Ascending aorta (tissue), 2 donors: ENCODE measurements around the gene SRL. TPM values are rescaled to one million over a fixed set of nuclear protein-coding genes. Genes with fewer than 3 reads are reported as not detected.
A peak's percentile ranks its signal among the peaks of the same experiment; 100 is the strongest.

Experiments
- DNase-seq, 2 donors: peaks; one replicate each; pipeline ENCODE4 v3.0.0-alpha.2; 2019; ENCODE audit warnings: low spot score in 2 of 2
- H3K27ac ChIP-seq, 2 donors: fragments of 200-600 bp; sonication (generic); one replicate each; pipeline ENCODE4 v1.5.1; 2016 to 2017; ENCODE audit warnings: mild to moderate bottlenecking in 1 of 2
- H3K27me3 ChIP-seq: fragments of 200-600 bp; sonication (generic); one replicate; pipeline ENCODE4 v1.5.1; 2017
- H3K36me3 ChIP-seq, 2 donors: fragments of 200-600 bp; sonication (generic); one replicate each; pipeline ENCODE4 v1.5.1; 2016
- H3K4me1 ChIP-seq, 2 donors: fragments of 200-600 bp; sonication (generic); one replicate each; pipeline ENCODE4 v1.5.1; 2016 to 2017; ENCODE audit warnings: mild to moderate bottlenecking in 1 of 2
- H3K4me3 ChIP-seq, 2 donors: fragments of 200-600 bp; sonication (generic); one replicate each; pipeline ENCODE4 v1.5.1; 2016 to 2017; ENCODE audit warnings: mild to moderate bottlenecking in 1 of 2
- H3K9me3 ChIP-seq, 2 donors: fragments of 200-600 bp; sonication (generic); one replicate each; pipeline ENCODE4 v1.5.1; 2016
- intact Hi-C: fragments of 100-400 bp; cut with DNase I; formaldehyde crosslinking; loops from one replicate; pipeline ENCODE4 v1.15.1; 2023
- total RNA-seq: library from RNA; depleted of rRNA; stranded (reverse); fragments of >200 nt; gene quantifications from one replicate; pipeline ENCODE4 v1.1.0, GENCODE V29; 2016
- TF ChIP-seq, protein P1 (sequence below), 3 experiments: fragments of 200-600 bp in 2 of 3; fragments of 450-650 bp in 1 of 3; sonication (generic) in 2 of 3; IDR thresholded peaks; one replicate each; pipeline ENCODE4 v1.5.1; 2016 to 2019; ENCODE audit warnings: antibody characterized with exemption in 3 of 3, mild to moderate bottlenecking in 1 of 3, moderate library complexity in 1 of 3

The SRL gene
- total RNA-seq, 1 donor from 2014 or later: 15.6 TPM

DNA sequence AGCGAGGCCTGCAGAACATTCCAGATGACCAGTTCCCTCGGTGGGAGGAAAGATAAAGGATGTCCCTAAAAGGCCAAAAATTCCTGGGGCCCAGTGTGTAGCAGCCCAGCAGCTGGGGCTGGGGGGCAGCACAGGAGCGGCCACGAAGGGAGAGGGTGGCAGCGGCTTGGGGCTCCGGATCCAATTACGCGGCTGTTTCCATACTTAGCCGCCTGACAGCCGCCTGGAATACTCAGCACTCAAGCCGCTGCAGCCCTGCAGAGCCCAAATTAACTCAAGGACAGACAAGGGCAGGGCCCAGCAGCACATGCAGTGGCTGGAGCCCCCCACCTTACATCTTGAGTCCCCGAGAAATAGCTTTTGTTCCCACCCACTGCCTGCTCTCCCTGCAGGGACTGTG lies 1.3 kb downstream of the SRL start:
- DNase-seq: no peak
- no peaks in the 10 kb centered on the region for H3K4me1 ChIP-seq
- H3K4me3 ChIP-seq: no peak overlapping the region
- no peaks in the 10 kb centered on the region for H3K9me3 ChIP-seq
- H3K27me3 ChIP-seq: no peaks in the 10 kb centered on the region
- intact Hi-C loops: no loop called here
- no peak overlapping the region for H3K27ac ChIP-seq
- H3K36me3 ChIP-seq: no peaks in the 10 kb centered on the region
- TF ChIP-seq, protein P1, sequence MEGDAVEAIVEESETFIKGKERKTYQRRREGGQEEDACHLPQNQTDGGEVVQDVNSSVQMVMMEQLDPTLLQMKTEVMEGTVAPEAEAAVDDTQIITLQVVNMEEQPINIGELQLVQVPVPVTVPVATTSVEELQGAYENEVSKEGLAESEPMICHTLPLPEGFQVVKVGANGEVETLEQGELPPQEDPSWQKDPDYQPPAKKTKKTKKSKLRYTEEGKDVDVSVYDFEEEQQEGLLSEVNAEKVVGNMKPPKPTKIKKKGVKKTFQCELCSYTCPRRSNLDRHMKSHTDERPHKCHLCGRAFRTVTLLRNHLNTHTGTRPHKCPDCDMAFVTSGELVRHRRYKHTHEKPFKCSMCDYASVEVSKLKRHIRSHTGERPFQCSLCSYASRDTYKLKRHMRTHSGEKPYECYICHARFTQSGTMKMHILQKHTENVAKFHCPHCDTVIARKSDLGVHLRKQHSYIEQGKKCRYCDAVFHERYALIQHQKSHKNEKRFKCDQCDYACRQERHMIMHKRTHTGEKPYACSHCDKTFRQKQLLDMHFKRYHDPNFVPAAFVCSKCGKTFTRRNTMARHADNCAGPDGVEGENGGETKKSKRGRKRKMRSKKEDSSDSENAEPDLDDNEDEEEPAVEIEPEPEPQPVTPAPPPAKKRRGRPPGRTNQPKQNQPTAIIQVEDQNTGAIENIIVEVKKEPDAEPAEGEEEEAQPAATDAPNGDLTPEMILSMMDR (IDR thresholded peaks at IDR 0.05): no peak

DNA sequence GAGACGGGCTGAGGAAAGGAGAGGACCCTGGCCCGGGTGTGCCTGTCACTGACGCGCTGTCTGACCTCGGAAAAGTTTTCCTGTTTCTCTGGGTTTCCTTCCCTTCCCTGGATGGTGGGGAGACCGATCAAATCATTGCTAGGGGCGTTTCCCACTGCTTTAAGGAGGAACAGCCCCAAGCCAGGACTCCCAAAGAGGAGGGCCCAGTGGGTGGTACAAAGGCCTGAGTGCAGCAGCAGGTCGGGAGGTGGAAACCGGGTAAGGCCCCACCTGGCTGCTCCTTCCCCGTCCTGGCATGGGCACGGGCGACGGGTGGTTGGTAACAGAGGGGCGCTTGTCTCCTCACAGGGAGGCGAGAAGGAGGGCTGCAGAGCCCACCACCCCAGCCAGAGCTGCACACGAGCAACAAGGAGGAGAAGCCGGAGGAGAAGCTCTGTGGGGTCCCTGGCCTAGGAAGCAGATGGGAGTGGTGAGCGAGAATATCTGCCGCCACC lies 2.2 kb downstream of the SRL start:
- no peaks in the 10 kb centered on the region for H3K36me3 ChIP-seq
- no peaks in the 10 kb centered on the region for H3K4me1 ChIP-seq
- TF ChIP-seq, protein P1 (IDR thresholded peaks at IDR 0.05): no peak
- H3K27ac ChIP-seq: no peak overlapping the region
- peak overlapping the region in 1 of 2 donors; percentile 6 for H3K4me3 ChIP-seq
- no peaks in the 10 kb centered on the region for H3K9me3 ChIP-seq
- no peaks in the 10 kb centered on the region for H3K27me3 ChIP-seq
- intact Hi-C loops: loop anchor here (10.0 kb wide), 1 partner anchor 75 kb away; no protein-coding TSS in a partner anchor
- no peak for DNase-seq

DNA sequence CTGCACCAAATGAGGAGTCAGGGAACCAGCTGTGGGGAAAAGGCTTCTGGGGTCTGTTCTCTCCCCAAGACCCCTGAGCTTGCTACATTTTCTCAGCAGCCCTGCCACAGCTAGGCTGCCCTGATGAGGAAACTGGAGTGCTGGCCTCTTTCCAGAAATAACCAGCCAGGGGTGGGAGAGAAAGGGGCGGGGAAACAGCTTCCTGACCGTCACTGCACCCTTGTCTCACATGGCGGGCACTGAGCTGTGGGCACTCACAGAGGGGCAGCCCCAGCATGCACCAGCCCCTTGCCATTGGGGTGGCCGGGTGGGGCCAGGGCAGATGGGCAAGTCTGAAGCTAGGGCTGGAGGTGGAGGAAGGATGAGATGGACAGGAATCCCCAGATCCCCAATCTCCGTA lies 2.9 kb downstream of the SRL start:
- H3K4me3 ChIP-seq: peak overlapping the region in 1 of 2 donors; percentile 6

GRCh38 chr16:4233431-4233830 lies 8.4 kb downstream of the SRL start:
- intact Hi-C loops: loop anchor here (10.0 kb wide), 1 partner anchor 69 kb away; no protein-coding TSS in a partner anchor
- Histone ChIP-seq H3K27ac (no peak overlapping the region), H3K36me3 (no peaks in the 10 kb centered on the region), H3K9me3 (no peaks in the 10 kb centered on the region), H3K4me1 (no peaks in the 10 kb centered on the region), H3K4me3 (no peak overlapping the region), H3K27me3 (no peaks in the 10 kb centered on the region)
- TF ChIP-seq, protein P1 (IDR thresholded peaks at IDR 0.05): no peak
- no peak for DNase-seq

More for the DNA sequence above, 2.9 kb downstream of the SRL start:
- Histone ChIP-seq H3K27me3 (no peaks in the 10 kb centered on the region), H3K9me3 (no peaks in the 10 kb centered on the region), H3K27ac (no peak overlapping the region), H3K4me1 (no peaks in the 10 kb centered on the region), H3K36me3 (no peaks in the 10 kb centered on the region)
- no peak for DNase-seq
- TF ChIP-seq, protein P1 (IDR thresholded peaks at IDR 0.05): no peak
- intact Hi-C loops: loop anchor here (10.0 kb wide), 1 partner anchor 74 kb away; no protein-coding TSS in a partner anchor

DNA sequence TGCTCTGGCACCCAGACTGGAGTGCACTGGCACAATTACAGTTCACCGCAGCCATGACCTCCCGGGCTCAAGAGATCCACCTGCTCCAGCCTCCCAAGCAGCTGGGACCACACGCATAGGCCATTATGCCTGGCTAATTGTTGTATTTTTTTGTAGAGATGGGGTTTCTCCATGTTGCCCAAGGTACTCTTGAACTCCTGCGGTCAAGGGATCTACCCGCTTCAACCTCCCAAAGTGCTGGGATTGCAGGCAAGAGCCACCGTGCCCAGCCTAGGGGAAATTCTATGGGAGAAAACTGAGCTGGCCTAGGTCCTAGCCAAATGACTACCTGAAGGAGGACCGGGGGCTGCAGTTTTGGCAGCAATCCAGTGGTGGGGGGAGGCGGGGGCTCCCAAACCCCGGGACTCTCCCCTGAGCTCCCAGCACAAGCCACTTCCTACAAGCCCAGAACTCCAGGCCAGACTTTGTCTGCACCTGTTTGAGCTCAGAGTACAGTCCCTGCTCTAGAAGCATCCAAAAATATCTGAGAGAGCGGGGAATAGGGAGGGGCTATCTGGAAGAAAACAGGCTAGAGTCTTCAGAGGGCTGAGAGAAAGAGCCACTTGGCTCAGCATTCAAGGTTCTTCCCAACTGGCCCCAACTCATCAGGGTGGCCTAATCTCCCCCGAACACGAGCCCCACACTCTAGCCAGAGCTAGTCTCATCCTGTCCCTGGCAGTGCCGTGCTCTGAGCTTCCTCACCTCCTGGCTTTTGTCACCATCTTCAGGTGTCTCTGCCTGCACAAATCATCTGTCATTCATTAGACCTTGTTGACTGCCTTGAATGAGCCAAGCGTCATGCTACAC lies 9.1 kb downstream of the SRL start:
- Histone ChIP-seq H3K27me3 (no peaks in the 10 kb centered on the region), H3K4me3 (no peak overlapping the region), H3K4me1 (no peaks in the 10 kb centered on the region), H3K27ac (no peak overlapping the region), H3K36me3 (no peaks in the 10 kb centered on the region), H3K9me3 (no peaks in the 10 kb centered on the region)
- TF ChIP-seq, protein P1 (IDR thresholded peaks at IDR 0.05): no peak
- no peak for DNase-seq
- intact Hi-C loops: loop anchor here (10.0 kb wide), 1 partner anchor 68 kb away; no protein-coding TSS in a partner anchor
